Fibroblast of the aortic adventitia (primary cell): ENCODE measurements around the gene LHX6. TPM values are rescaled to one million over a fixed set of nuclear protein-coding genes. Genes with fewer than 3 reads are reported as not detected.

Experiments used
- DNase-seq: peaks from one replicate; pipeline ENCODE4 v3.0.0-alpha.2; 2010; ENCODE audit warnings: low read depth
- H3K4me3 ChIP-seq: 2 replicates; pipeline ENCODE4 v1.5.1; 2011; ENCODE audit warnings: low read depth, mild to moderate bottlenecking, control low read depth, low read length, moderate library complexity
- CTCF ChIP-seq: IDR thresholded peaks from 2 replicates; pipeline ENCODE4 v1.5.1; 2011; ENCODE audit warnings: mild to moderate bottlenecking, low read length, control low read depth, inconsistent platforms; ENCODE audit not compliant: insufficient read depth
- total RNA-seq: library from RNA; depleted of rRNA; stranded (reverse); fragments of >200 nt; gene quantifications from 2 replicates; pipeline ENCODE4 v1.2.3, GENCODE V29; 2012; ENCODE audit warnings: low replicate concordance

Gene LHX6
- total RNA-seq, 1 donor: not detected

GRCh38 chr9:122204055-122204454, 24.7 kb downstream of the LHX6 start:
- no peak for TF ChIP-seq CTCF
- H3K4me3 ChIP-seq: no peak overlapping the region
- no peak for DNase-seq

DNA sequence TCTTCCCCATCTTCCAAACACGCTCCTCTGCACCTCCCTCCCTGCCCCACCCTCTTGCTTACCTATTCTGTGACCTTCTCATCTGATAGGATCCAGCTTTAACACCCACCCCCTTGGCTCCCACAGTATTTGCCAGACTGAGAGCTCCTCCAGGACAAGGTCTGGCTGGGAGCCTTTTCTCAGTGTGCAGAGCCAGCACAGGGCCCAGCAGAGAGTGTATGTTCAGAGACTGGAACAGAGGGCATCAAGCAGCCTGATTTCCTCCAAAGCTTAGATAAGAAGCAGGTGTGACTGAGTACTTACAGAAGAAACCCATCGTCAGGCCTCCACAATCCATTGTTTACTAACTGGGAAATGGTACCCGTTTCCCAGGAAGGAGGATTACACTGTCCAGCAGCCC, 26.6 kb downstream of the LHX6 start:
- DNase-seq: no peak
- no peak for TF ChIP-seq CTCF
- no peak overlapping the region for H3K4me3 ChIP-seq

DNA sequence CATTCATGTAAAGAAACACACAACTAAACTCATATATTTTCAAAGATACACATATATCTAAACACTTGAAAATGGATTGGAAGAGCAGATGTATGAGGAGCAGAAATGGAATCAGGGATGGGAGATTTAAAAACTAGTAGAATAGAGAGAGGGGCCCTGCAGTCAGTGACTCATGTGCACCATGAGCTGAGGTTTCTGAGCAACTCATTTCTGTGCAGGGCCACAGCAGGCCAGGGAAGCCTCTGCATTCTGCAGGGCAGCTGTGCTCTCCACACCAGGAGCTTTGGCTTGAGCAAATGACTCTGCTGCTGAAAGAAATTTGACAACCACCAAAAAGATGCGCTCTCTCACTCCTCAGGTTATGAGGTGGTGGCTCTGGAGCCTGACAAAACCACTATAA, 27.1 kb downstream of the LHX6 start:
- no peak for TF ChIP-seq CTCF
- DNase-seq: peak; percentile 26
- no peak overlapping the region for H3K4me3 ChIP-seq

GRCh38 chr9:122200960-122201595, 27.7 kb downstream of the LHX6 start:
- no peak overlapping the region for H3K4me3 ChIP-seq
- DNase-seq: peak; percentile 59
- TF ChIP-seq CTCF: no peak

- no peak for DNase-seq
- no peak overlapping the region for H3K4me3 ChIP-seq
Measured at GRCh38 chr9:122197882-122198281, 30.9 kb downstream of the LHX6 start.

GRCh38 chr9:122197426-122197825, 31.3 kb downstream of the LHX6 start:
- H3K4me3 ChIP-seq: no peak overlapping the region
- DNase-seq: no peak
- no peak for TF ChIP-seq CTCF

More at GRCh38 chr9:122197882-122198281, 30.9 kb downstream of the LHX6 start:
- TF ChIP-seq CTCF: no peak

DNA sequence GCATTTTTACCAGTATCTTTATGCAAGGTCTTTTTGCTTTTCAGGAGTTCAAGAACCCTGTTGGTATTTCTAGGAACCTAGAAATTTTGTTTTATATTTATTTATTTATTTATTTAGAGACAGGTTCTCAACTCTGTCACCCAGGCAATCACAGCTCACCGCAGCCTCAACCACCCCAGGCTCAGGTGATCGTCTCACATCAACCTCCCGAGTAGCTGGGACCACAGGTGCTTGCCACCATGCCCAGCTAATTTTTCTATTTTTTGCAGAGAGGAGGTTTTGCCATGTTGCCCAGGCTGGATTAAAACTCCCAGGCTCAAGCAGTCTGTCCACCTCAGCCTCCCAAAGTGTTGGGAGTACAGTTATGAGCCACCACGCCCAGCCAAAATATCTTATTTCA, 32.9 kb downstream of the LHX6 start:
- no peak overlapping the region for H3K4me3 ChIP-seq
- DNase-seq: no peak
- no peak for TF ChIP-seq CTCF
